Osteocyte (in vitro differentiated cells): ENCODE data around the gene FBLN2. TPM values are rescaled to one million over a fixed set of nuclear protein-coding genes. Genes with fewer than 3 reads are reported as not detected.

Source experiments
- DNase-seq: peaks from one replicate; pipeline ENCODE4 v3.0.0; 2021; ENCODE audit warnings: mixed read lengths; ENCODE audit not compliant: unreplicated experiment; ENCODE audit errors: extremely low spot score
- H3K27ac Mint-ChIP-seq: one replicate; pipeline ENCODE4 v1.8.0; 2021; ENCODE audit warnings: mild to moderate bottlenecking, mixed read lengths; ENCODE audit not compliant: unreplicated experiment
- H3K27me3 Mint-ChIP-seq: one replicate; pipeline ENCODE4 v1.8.0; 2021; ENCODE audit warnings: mixed read lengths; ENCODE audit not compliant: unreplicated experiment
- H3K36me3 Mint-ChIP-seq: one replicate; pipeline ENCODE4 v1.8.0; 2021; ENCODE audit warnings: mixed read lengths; ENCODE audit not compliant: unreplicated experiment
- H3K4me1 Mint-ChIP-seq: one replicate; pipeline ENCODE4 v1.8.0; 2021; ENCODE audit warnings: mixed read lengths; ENCODE audit not compliant: unreplicated experiment
- H3K4me3 Mint-ChIP-seq: one replicate; pipeline ENCODE4 v1.8.0; 2021; ENCODE audit warnings: mild to moderate bottlenecking, moderate library complexity, mixed read lengths; ENCODE audit not compliant: unreplicated experiment
- H3K9me3 Mint-ChIP-seq: one replicate; pipeline ENCODE4 v1.8.0; 2021; ENCODE audit warnings: mixed read lengths; ENCODE audit not compliant: unreplicated experiment
- CTCF ChIP-seq: fragments of 200-600 bp; sonication (generic); IDR thresholded peaks from 2 replicates; pipeline ENCODE4 v1.5.0; 2021; ENCODE audit warnings: antibody characterized with exemption, mild to moderate bottlenecking, moderate library complexity
- total RNA-seq: library from RNA; stranded (reverse); gene quantifications from 2 replicates; pipeline ENCODE4 v1.2.1, GENCODE V29; 2021

FBLN2 gene
- total RNA-seq, 1 donor from 2014 or later = 215 TPM

- TF ChIP-seq CTCF = no peak
- peaks cover 38% of the 10 kb centered on the region for H3K27me3 Mint-ChIP-seq
- H3K9me3 Mint-ChIP-seq = no peaks in the 10 kb centered on the region
- H3K36me3 Mint-ChIP-seq = no peaks in the 10 kb centered on the region
- no peak overlapping the region for H3K4me3 Mint-ChIP-seq
- no peak overlapping the region for H3K27ac Mint-ChIP-seq
- DNase-seq = no peak
- no peaks in the 10 kb centered on the region for H3K4me1 Mint-ChIP-seq
These were observed 137.6 kb downstream of the FBLN2 start for GRCh38 chr3:13686367-13687160.

- H3K4me3 Mint-ChIP-seq = no peak overlapping the region
- no peaks in the 10 kb centered on the region for H3K9me3 Mint-ChIP-seq
- H3K27me3 Mint-ChIP-seq = peaks cover 39% of the 10 kb centered on the region
These were observed 138.6 kb downstream of the FBLN2 start for GRCh38 chr3:13687517-13687943.

More at GRCh38 chr3:13687517-13687943, 138.6 kb downstream of the FBLN2 start:
- no peak for TF ChIP-seq CTCF
- Mint-ChIP-seq H3K4me1 (no peaks in the 10 kb centered on the region), H3K27ac (no peak overlapping the region), H3K36me3 (no peaks in the 10 kb centered on the region)
- DNase-seq = no peak

Other genes with a start within 250 kb of the FBLN2 start
- gene NUP210, start 128.8 kb upstream of the FBLN2 start, total RNA-seq = 1.4 and 1.5 TPM in 2 replicates
- 11.9 and 13.7 TPM in 2 replicates for gene HDAC11, start 68.8 kb upstream of the FBLN2 start, total RNA-seq